Epithelial cell of esophagus (primary cell): ENCODE data around the gene APCDD1L.
A peak's percentile ranks its signal among the peaks of the same experiment; 100 is the strongest.

Source experiments
- DNase-seq: peaks from one replicate; pipeline ENCODE4 v3.0.0; 2010; ENCODE audit warnings: low read depth
- H3K4me3 ChIP-seq: 2 replicates; pipeline ENCODE4 v1.5.1; 2011; ENCODE audit warnings: mild to moderate bottlenecking, low read length, control low read depth
- TF ChIP-seq, protein P1 (sequence below): IDR thresholded peaks from 2 replicates; pipeline ENCODE4 v1.5.1; 2011; ENCODE audit warnings: low read depth, mild to moderate bottlenecking, low read length, control low read depth, inconsistent platforms; ENCODE audit not compliant: insufficient read depth; ENCODE audit errors: missing control alignments

The APCDD1L gene

DNA sequence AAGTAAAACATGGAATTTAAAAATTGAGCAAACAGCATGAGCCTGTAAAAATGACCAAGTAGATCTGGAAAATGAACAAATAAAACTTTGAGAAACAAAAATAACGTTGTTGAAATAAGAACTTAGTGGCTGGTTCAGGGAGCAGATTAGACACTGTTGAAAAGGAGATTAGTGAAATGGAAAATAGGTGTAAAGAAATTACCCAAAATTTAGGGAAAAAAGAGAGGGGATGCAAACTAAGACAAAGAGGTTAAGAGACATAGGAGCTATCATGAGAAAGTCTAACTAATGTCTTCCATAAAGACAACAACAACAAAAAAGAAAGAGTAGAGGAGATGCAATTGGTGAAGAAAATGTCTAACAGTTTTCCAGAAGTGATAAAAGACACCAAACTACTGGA, 29.0 kb downstream of the APCDD1L start:
- no peak overlapping the region for H3K4me3 ChIP-seq
- TF ChIP-seq, protein P1, sequence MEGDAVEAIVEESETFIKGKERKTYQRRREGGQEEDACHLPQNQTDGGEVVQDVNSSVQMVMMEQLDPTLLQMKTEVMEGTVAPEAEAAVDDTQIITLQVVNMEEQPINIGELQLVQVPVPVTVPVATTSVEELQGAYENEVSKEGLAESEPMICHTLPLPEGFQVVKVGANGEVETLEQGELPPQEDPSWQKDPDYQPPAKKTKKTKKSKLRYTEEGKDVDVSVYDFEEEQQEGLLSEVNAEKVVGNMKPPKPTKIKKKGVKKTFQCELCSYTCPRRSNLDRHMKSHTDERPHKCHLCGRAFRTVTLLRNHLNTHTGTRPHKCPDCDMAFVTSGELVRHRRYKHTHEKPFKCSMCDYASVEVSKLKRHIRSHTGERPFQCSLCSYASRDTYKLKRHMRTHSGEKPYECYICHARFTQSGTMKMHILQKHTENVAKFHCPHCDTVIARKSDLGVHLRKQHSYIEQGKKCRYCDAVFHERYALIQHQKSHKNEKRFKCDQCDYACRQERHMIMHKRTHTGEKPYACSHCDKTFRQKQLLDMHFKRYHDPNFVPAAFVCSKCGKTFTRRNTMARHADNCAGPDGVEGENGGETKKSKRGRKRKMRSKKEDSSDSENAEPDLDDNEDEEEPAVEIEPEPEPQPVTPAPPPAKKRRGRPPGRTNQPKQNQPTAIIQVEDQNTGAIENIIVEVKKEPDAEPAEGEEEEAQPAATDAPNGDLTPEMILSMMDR, result no peak
- no peak for DNase-seq

DNA sequence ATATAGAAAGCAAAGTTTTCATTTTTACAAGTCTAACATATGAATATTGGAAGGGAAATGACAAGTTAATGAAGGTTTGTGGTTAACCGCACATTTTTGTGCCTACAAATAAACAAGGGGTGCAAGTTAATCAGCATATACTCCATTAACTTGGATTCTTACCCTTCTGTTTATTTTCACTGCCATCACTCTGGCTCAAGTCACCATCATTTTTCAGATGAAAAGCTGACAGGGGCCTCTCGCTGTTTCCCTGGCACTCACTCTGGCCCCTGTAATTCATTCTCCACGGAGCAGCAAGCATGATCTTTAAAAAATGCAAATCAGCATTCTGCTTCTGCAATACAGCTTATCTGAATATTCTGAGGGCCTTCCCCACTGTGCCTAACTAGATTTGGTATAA, 29.8 kb downstream of the APCDD1L start:
- TF ChIP-seq, protein P1, result no peak
- H3K4me3 ChIP-seq, result no peak overlapping the region
- no peak for DNase-seq

DNA sequence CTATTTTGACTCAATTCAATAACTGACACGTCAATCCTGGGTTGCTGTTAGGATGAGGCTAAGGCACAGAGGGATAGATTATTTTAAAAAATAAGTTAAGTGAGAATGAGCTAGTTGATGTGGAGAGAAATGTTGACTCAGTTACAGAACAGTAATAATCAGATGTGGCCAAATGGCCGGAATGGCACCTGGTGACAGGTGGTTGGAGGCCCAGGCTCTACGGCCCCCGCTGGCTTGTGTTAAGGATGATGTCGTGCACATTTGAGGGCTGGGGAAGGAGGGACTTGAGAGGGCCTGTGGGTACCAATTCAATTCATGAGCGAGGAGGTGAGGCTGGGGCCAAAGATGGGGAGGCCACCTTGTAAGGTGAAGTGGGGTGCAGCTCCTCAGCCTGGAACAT, 31.7 kb downstream of the APCDD1L start:
- no peak overlapping the region for H3K4me3 ChIP-seq
- no peak for DNase-seq

DNA sequence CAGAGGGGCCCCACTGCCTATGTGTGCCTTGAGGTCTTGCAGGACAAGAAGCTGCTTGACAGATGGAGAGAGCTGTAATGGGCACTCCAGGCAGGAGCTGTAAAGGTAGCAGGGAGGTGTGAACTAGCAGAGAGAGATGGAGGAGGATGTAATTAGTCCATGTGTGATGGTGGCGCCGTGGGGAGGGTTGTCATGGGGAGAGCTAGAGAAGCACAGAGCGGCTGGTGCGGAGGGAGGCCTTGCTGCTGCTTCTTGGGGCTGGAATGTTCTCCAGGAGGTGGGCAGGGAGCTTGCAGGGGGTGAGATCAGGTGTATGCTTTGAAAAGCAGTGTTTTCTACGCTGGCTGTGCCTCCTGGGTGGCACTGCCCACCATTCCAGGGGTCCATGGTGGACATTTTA, 32.1 kb downstream of the APCDD1L start:
- DNase-seq, result no peak
- H3K4me3 ChIP-seq, result no peak overlapping the region
- TF ChIP-seq, protein P1, result no peak

More for the DNA sequence above, 31.7 kb downstream of the APCDD1L start:
- TF ChIP-seq, protein P1, result no peak

DNA sequence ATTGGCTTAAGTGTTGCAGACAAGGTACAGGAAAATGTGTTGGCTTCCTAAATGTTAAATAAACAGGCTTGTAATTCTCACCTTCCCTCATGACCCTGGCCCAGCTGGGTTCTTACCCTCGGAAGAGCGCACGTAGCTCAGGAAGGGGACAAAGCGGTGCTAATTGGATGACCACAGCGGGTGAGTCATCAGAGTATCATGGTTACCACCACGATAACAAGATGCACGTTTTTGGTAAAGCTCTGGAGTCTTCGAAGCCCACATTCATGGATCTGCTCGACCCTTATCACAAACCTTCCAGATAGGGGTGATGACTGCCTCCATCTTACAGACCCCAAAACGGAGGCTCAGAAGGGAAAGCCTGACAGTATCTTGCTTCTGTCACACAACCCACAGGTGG, 32.8 kb downstream of the APCDD1L start:
- no peak for DNase-seq
- H3K4me3 ChIP-seq, result no peak overlapping the region
- TF ChIP-seq, protein P1, result no peak

DNA sequence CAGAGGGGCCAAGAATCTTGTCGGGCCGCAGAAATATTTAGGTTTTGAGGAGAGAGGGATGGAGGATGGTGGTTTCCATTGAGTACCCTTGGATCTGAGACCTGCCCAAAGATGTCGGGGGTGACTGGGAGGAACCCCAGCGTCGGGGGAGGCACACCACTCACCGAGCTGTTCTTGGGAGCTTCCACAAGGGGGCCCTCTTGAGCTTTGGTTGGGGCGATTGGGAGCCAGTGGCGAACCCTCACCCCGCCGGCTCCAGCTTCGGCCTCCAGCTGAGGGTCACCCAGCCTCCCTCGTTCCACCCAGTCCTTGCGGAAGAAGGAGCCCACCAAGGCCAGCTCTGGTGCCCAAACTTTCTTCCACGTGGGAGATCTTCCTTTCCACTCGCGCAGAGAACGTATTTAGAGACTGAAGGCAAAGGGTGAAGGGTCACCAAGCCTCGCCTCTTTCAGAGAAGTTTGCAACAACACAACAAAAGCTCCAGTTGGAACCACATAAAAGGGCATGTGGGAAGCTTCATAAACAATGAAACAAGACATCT, 33.6 kb downstream of the APCDD1L start:
- DNase-seq, result peak; percentile 46
- no peak overlapping the region for H3K4me3 ChIP-seq
- TF ChIP-seq, protein P1, result peak; percentile 63
